ENCODE measurements around the gene CPEB2. TPM values are rescaled to one million over a fixed set of nuclear protein-coding genes. Genes with fewer than 3 reads are reported as not detected.

CPEB2 gene
- total RNA-seq, 1 donor from 2014 or later = 13.0 TPM

- no peaks in the 10 kb centered on the region for H3K27me3 ChIP-seq (ENCODE audit: control insufficient read depth, insufficient read depth, low read length)
- no peak for DNase-seq (ENCODE audit: low read depth)
- H3K4me3 ChIP-seq (ENCODE audit: low read depth, low read length) = no peak overlapping the region
- TF ChIP-seq CTCF (IDR thresholded peaks at IDR 0.05; ENCODE audit: insufficient read depth, low read length, poor library complexity, severe bottlenecking) = no peak
- H3K36me3 ChIP-seq (ENCODE audit: control insufficient read depth, insufficient read depth, low read length) = no peaks in the 10 kb centered on the region
Observed at GRCh38 chr4:15031993-15032675, 29.9 kb downstream of the CPEB2 start.

GRCh38 chr4:15034071-15034764 lies 31.9 kb downstream of the CPEB2 start:
- Histone ChIP-seq H3K36me3 (ENCODE audit: control insufficient read depth, insufficient read depth, low read length) (no peaks in the 10 kb centered on the region), H3K27me3 (ENCODE audit: control insufficient read depth, insufficient read depth, low read length) (no peaks in the 10 kb centered on the region), H3K4me3 (ENCODE audit: low read depth, low read length) (no peak overlapping the region)
- no peak for TF ChIP-seq CTCF (IDR thresholded peaks at IDR 0.05; ENCODE audit: insufficient read depth, low read length, poor library complexity, severe bottlenecking)
- no peak for DNase-seq (ENCODE audit: low read depth)

GRCh38 chr4:15035159-15035558 lies 32.9 kb downstream of the CPEB2 start:
- Histone ChIP-seq H3K36me3 (ENCODE audit: control insufficient read depth, insufficient read depth, low read length) (no peaks in the 10 kb centered on the region), H3K27me3 (ENCODE audit: control insufficient read depth, insufficient read depth, low read length) (no peaks in the 10 kb centered on the region), H3K4me3 (ENCODE audit: low read depth, low read length) (no peak overlapping the region)
- TF ChIP-seq CTCF (IDR thresholded peaks at IDR 0.05; ENCODE audit: insufficient read depth, low read length, poor library complexity, severe bottlenecking) = no peak
- no peak for DNase-seq (ENCODE audit: low read depth)

GRCh38 chr4:15037923-15038541 lies 35.8 kb downstream of the CPEB2 start:
- Histone ChIP-seq H3K27me3 (ENCODE audit: control insufficient read depth, insufficient read depth, low read length) (no peaks in the 10 kb centered on the region), H3K36me3 (ENCODE audit: control insufficient read depth, insufficient read depth, low read length) (no peaks in the 10 kb centered on the region), H3K4me3 (ENCODE audit: low read depth, low read length) (no peak overlapping the region)
- DNase-seq (ENCODE audit: low read depth) = no peak
- no peak for TF ChIP-seq CTCF (IDR thresholded peaks at IDR 0.05; ENCODE audit: insufficient read depth, low read length, poor library complexity, severe bottlenecking)

- Histone ChIP-seq H3K4me3 (ENCODE audit: low read depth, low read length) (no peak overlapping the region), H3K36me3 (ENCODE audit: control insufficient read depth, insufficient read depth, low read length) (no peaks in the 10 kb centered on the region), H3K27me3 (ENCODE audit: control insufficient read depth, insufficient read depth, low read length) (no peaks in the 10 kb centered on the region)
- DNase-seq (ENCODE audit: low read depth) = no peak
- no peak for TF ChIP-seq CTCF (IDR thresholded peaks at IDR 0.05; ENCODE audit: insufficient read depth, low read length, poor library complexity, severe bottlenecking)
Observed at GRCh38 chr4:15040916-15041463, 38.7 kb downstream of the CPEB2 start.

Measured in kidney epithelial cell (primary cell).